ENCODE results near the gene ZFYVE21. TPM values are rescaled to one million over a fixed set of nuclear protein-coding genes. Genes with fewer than 3 reads are reported as not detected.
"Not testable (repeated sequence)": the region's sequence is repeated elsewhere in the genome, so short reads cannot be mapped to it uniquely, and the experiment has no call there.

ZFYVE21 gene
- total RNA-seq, 1 donor from 2014 or later, result 58.0 TPM

GRCh38 chr14:103691655-103692054 is 24.0 kb upstream of the ZFYVE21 start:
- not testable (repeated sequence) for DNase-seq (ENCODE audit: low read depth in 2 of 2)

- no peak for DNase-seq (ENCODE audit: low read depth in 2 of 2)
Measured at GRCh38 chr14:103692159-103692558, 23.5 kb upstream of the ZFYVE21 start.

- DNase-seq (ENCODE audit: low read depth in 2 of 2), result no peak
Measured at GRCh38 chr14:103692871-103693270, 22.7 kb upstream of the ZFYVE21 start.

GRCh38 chr14:103693515-103693914 is 22.1 kb upstream of the ZFYVE21 start:
- no peak for DNase-seq (ENCODE audit: low read depth in 2 of 2)

GRCh38 chr14:103694572-103695026 is 21.0 kb upstream of the ZFYVE21 start:
- no peak for DNase-seq (ENCODE audit: low read depth in 2 of 2)

GRCh38 chr14:103695296-103696069 is 20.1 kb upstream of the ZFYVE21 start:
- DNase-seq (ENCODE audit: low read depth in 2 of 2), result no peak

- no peak for DNase-seq (ENCODE audit: low read depth in 2 of 2)
Measured at GRCh38 chr14:103696070-103696402, 19.6 kb upstream of the ZFYVE21 start.

GRCh38 chr14:103696466-103697071 is 19.0 kb upstream of the ZFYVE21 start:
- DNase-seq (ENCODE audit: low read depth in 2 of 2), result peak in 1 of 2 donors; percentile 57

GRCh38 chr14:103697206-103697602 is 18.4 kb upstream of the ZFYVE21 start:
- no peak for DNase-seq (ENCODE audit: low read depth in 2 of 2)

- no peak for DNase-seq (ENCODE audit: low read depth in 2 of 2)
Measured at GRCh38 chr14:103697603-103698379, 17.8 kb upstream of the ZFYVE21 start.

GRCh38 chr14:103698380-103699260 is 17.0 kb upstream of the ZFYVE21 start:
- DNase-seq (ENCODE audit: low read depth in 2 of 2), result no peak

GRCh38 chr14:103699261-103699661 is 16.3 kb upstream of the ZFYVE21 start:
- DNase-seq (ENCODE audit: low read depth in 2 of 2), result no peak

- no peak for DNase-seq (ENCODE audit: low read depth in 2 of 2)
Measured at GRCh38 chr14:103699901-103700752, 15.5 kb upstream of the ZFYVE21 start.

GRCh38 chr14:103700753-103701490 is 14.7 kb upstream of the ZFYVE21 start:
- DNase-seq (ENCODE audit: low read depth in 2 of 2), result no peak

- no peak for DNase-seq (ENCODE audit: low read depth in 2 of 2)
Measured at GRCh38 chr14:103702095-103702494, 13.5 kb upstream of the ZFYVE21 start.

GRCh38 chr14:103702497-103703432 is 12.8 kb upstream of the ZFYVE21 start:
- DNase-seq (ENCODE audit: low read depth in 2 of 2), result no peak

- peak; percentile 76 to 87 for DNase-seq (ENCODE audit: low read depth in 2 of 2)
Measured at GRCh38 chr14:103703433-103704385, 11.9 kb upstream of the ZFYVE21 start.
